Activated CD4-positive, alpha-beta T cell treated with anti-CD3 and anti-CD28 coated beads, Interleukin-2, amount 50 U/mL, for 1 hour (primary cell): Measurements from ENCODE around the gene FAM135A.
A peak's percentile ranks its signal among the peaks of the same experiment; 100 is the strongest.
"Not testable (repeated sequence)": the region's sequence is repeated elsewhere in the genome, so short reads cannot be mapped to it uniquely, and the experiment has no call there.

Source experiments
- DNase-seq: peaks from one replicate; pipeline ENCODE4 v3.0.0-alpha.2; 2020

FAM135A gene

DNA sequence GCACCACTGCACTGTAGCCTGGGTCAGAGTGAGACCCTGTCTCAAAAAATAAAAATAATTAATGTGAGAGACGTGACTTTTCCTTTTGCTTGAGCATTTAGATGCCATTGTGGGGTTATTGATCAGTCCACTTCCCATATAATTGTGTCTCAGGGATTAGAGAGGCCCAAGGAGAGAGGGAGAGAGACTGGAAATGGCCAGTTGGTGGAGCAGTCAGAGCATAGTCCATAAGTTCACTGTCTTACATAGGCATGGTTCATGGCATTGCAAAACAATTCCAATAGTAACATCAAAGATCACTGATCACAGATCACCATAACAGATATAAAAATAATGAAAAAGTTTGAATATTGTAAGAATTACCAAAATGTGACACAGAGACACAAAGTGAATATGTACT is 138.3 kb downstream of the FAM135A start:
- no peak for DNase-seq

DNA sequence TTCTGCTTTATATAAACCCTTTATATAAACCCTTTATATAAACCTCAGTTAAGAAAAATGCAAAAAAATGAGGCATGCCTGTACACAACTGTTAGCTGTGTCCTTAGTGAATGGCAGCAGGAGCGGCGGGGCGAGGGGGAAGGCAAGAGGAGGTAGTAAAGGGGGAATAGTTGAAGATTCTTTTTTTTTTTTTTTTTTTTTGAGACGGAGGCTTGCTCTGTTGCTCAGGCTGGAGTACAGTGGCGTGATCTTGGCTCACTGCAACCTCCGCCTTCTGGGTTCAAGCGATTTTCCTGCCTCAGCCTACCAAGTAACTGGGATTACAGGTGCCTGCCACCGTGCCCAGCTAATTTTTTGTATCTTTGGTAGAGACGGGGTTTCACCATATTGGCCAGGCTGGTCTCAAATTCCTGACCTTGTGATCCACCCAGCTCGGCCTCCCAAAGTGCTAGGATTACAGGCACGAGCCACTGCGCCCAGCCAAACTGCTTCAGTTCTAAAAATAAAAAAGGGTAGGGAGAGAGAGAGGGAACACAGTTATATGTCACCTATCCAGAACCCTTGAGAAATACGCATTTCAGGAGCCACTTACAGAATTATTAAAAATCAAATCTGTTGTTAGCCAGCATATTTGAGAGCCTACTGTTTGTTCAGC is 139.1 kb downstream of the FAM135A start:
- not testable (repeated sequence) for DNase-seq

GRCh38 chr6:70552974-70553373 is 139.7 kb downstream of the FAM135A start:
- DNase-seq: no peak

DNA sequence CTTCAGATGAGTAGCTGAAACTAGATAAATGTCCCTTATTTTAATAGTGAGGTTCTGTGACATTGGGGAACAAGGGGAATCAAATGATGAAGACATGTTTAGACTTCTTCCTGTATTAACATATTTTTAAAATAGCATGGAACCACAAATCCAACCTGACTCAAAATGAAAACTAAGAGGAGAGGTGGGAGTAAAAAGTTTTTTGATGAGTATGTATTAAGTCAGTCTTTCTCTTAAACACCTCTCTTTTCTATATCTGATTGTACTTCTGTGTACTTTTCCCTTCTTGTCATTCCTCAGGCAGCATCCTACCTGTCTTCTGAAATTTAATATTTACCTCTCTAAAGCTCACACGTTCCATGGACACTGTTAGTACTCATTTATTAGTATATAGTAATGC is 144.7 kb downstream of the FAM135A start:
- no peak for DNase-seq

DNA sequence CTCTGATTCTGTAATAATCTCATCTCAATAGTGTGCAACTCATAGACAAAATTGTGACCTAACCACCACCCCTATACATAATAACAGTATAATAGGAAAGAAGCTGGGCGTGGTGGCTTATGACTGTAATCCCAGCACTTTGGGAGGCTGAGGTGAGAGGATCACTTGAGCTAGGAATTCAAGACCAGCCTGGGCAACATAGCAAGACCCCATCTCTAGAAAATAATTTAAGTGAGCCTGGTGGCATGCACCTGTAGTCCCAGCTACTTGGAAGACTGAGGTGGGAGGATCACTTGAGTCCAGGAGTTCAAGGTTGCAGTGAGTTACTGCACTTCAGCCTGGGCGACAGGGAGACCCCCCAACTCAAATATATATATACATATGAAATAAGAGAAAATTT is 149.1 kb downstream of the FAM135A start:
- not testable (repeated sequence) for DNase-seq

GRCh38 chr6:70563530-70563929 is 150.2 kb downstream of the FAM135A start:
- DNase-seq: no peak

GRCh38 chr6:70566751-70567382 is 153.6 kb downstream of the FAM135A start, which contains the start of gene SDHAF4:
Gene SDHAF4 (plus strand): TSS chr6:70566930. CDS start chr6:70566941, 11 bp downstream.
- DNase-seq: peak; percentile 95

- DNase-seq: no peak
Measured at GRCh38 chr6:70574643-70575042, 161.3 kb downstream of the FAM135A start.

DNA sequence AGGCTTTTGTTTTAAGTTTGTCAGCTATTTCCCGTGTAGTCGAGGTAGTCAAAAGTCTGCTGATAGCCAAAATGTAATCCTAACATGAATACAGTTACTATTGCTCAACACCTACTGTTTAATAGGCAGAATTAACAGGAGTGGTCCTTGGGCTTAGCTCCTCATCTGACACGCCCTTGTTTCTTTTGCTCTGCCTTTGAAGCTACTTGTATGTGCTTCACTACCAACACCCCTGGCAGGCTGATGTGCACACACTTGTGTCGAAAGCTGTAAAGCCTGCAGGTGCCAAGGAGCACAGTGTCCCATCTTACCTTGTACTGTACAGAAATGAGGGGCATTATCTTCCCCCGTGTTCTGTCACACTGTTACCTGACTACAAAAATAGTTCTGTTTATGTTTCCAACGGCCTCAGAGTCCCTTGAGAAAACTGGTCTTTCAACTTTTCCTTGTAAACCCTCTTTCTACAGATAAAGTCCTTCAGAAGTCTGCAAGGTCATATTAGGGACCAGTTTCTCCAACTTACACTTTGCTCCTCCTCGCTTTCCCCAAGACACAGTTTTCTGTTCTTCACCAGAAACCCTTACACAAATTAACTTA is 162.7 kb downstream of the FAM135A start:
- DNase-seq: no peak

GRCh38 chr6:70586114-70586513 is 172.8 kb downstream of the FAM135A start:
- no peak for DNase-seq

- no peak for DNase-seq
Measured at GRCh38 chr6:70590400-70590799, 177.1 kb downstream of the FAM135A start.

DNA sequence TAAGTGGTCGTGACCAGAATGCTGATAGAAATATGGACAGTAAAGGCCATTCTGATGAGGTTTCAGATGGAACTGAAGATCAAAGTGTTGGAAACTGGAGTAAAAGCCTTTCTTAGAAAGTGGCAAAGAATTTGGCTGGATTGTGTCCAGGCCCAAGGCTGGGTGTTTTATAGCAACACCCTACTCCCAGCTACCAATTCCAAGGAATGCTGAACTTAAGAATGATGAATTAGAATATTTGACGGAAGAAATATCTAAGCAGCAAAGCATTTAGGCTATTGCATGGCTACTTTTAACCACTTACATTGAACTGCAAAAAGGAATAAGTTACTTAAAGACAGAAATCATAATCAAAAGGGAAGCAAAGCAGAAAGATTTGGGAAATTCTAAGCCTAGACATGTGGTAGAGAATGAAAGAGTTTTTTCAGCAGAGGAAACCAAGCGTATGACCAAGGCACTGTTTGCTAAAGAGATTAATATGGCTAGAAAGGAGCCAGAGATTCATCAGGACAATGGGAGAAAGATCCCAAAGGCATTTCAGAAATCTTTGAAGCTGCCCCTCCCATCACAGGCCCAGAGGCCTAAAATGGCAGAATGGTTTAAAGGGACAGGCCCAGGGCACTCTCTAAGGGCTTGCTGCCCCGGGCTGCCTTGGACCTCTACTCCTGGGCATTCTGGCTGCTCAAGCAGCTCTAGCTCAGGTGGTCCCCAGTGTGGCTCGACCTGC is 179.2 kb downstream of the FAM135A start:
- no peak for DNase-seq

DNA sequence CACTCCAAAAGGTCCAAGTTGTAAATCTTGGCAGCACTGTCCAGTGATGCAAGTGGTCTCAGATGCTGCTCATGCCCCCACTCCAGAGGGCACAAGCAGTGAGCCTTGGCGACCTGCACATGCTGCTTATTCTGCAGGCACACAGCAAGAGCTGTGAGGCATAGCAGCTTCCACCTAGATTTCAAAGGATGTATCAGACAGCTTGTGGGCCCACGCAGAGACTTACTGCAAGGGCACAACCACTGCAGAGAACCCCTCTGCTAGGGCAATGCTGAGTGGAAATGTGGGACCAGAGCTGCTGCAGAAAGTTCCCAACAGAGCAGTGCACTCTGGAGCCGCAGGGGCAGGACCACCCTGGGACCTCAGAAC is 179.8 kb downstream of the FAM135A start:
- no peak for DNase-seq

- DNase-seq: no peak
Measured at GRCh38 chr6:70599187-70599586, 185.9 kb downstream of the FAM135A start.

DNA sequence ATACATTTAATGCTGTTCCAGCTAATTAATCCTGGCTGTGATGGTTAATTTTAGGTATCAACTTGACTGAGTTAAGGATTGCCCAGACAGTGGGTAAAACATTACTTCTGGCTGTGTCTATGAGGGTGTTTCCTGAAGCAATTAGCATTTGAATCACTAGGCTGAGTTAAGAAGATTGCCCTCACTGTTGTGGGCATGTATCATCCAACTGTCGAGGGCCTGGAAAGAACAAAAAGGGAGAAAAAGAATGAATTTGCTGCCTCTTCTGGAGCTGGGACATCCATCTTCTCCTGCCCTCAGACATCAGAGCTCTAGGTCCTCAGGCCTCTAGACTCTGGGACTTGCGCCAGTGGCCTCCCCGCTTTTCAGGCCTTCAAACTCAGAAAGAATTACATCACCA is 187.7 kb downstream of the FAM135A start:
- no peak for DNase-seq

DNA sequence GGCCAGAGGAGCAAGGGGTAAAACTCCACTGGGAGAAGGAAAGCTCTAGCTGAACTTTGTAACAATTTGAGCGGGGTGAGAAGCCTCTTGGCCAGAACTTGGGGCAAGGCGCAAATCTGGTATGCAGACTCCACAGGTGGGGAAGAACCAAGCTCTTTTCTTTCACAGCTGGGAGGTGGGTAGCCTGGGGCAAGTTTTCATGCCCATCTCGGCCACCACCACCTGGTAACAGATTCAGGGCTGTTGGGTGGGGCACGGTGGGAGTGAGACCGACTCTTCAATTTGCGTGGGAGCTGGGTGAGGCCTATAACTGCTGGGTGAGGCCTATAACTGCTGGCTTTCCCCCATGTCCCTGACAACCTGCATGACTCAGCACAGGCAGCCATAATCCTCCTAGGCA is 190.9 kb downstream of the FAM135A start:
- DNase-seq: no peak

- not testable (repeated sequence) for DNase-seq
Measured at GRCh38 chr6:70607371-70607770, 194.1 kb downstream of the FAM135A start.

DNA sequence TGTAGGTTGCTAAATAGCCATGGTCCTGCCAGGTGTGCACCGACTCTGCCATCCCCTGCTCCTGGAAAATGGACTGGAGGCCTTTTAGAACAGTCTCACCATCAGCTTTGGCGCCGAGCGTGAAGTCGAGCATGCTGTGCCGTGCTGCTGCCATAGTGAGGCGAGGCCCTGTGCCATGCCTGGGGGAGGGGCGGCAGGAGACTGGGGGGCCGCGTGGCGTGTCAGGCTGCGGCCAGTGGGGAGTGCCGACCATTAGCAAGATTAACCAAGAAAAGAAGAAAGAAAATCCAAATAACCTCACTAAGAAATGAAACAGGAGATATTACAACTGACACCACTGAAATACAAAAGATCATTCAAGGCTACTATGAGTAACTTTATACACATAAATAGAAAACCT is 195.9 kb downstream of the FAM135A start:
- not testable (repeated sequence) for DNase-seq
